PFSK-1 (cell line): ENCODE data around the gene ATG4B.

Source experiments
- FOXP2 ChIP-seq: optimal IDR thresholded peaks from 2 replicates; pipeline ENCODE3; 2011; ENCODE audit warnings: borderline replicate concordance, control low read depth, inconsistent platforms; ENCODE audit not compliant: insufficient read depth; ENCODE audit errors: extremely low read length, extremely low read depth
- POLR2AphosphoS5 ChIP-seq: IDR thresholded peaks from 2 replicates; pipeline ENCODE4 v1.6.1; 2012; ENCODE audit warnings: low read depth, mild to moderate bottlenecking, control low read depth, low read length, moderate library complexity
- SIN3A ChIP-seq: IDR thresholded peaks from 2 replicates; pipeline ENCODE4 v1.6.1; 2012; ENCODE audit warnings: mild to moderate bottlenecking, low read length, moderate library complexity, borderline replicate concordance; ENCODE audit not compliant: insufficient read depth
- TAF1 ChIP-seq: IDR thresholded peaks from 2 replicates; pipeline ENCODE4 v1.6.1; 2012; ENCODE audit warnings: low read length, control low read depth, borderline replicate concordance; ENCODE audit not compliant: insufficient read depth
- TF ChIP-seq, protein P1 (sequence below), 2 experiments: IDR thresholded peaks; 2 replicates each; pipeline versions ENCODE4 v1.6.1 to v1.8.0; 2011 to 2012; ENCODE audit warnings: low read depth in 2 of 2, low read length in 2 of 2, control low read depth in 1 of 2, inconsistent platforms in 1 of 2, mild to moderate bottlenecking in 1 of 2, moderate library complexity in 1 of 2; ENCODE audit not compliant: insufficient read depth in 1 of 2

The ATG4B gene

GRCh38 chr2:241708879-241709278 lies 71.4 kb downstream of the ATG4B start:
- TF ChIP-seq, protein P1, sequence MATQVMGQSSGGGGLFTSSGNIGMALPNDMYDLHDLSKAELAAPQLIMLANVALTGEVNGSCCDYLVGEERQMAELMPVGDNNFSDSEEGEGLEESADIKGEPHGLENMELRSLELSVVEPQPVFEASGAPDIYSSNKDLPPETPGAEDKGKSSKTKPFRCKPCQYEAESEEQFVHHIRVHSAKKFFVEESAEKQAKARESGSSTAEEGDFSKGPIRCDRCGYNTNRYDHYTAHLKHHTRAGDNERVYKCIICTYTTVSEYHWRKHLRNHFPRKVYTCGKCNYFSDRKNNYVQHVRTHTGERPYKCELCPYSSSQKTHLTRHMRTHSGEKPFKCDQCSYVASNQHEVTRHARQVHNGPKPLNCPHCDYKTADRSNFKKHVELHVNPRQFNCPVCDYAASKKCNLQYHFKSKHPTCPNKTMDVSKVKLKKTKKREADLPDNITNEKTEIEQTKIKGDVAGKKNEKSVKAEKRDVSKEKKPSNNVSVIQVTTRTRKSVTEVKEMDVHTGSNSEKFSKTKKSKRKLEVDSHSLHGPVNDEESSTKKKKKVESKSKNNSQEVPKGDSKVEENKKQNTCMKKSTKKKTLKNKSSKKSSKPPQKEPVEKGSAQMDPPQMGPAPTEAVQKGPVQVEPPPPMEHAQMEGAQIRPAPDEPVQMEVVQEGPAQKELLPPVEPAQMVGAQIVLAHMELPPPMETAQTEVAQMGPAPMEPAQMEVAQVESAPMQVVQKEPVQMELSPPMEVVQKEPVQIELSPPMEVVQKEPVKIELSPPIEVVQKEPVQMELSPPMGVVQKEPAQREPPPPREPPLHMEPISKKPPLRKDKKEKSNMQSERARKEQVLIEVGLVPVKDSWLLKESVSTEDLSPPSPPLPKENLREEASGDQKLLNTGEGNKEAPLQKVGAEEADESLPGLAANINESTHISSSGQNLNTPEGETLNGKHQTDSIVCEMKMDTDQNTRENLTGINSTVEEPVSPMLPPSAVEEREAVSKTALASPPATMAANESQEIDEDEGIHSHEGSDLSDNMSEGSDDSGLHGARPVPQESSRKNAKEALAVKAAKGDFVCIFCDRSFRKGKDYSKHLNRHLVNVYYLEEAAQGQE (IDR thresholded peaks at IDR 0.05; ENCODE audit: insufficient read depth in 1 of 2, low read depth in 2 of 2, low read length in 2 of 2): no peak
- TF ChIP-seq POLR2AphosphoS5 (no peak), TAF1 (no peak), FOXP2 (no peak), SIN3A (no peak)

DNA sequence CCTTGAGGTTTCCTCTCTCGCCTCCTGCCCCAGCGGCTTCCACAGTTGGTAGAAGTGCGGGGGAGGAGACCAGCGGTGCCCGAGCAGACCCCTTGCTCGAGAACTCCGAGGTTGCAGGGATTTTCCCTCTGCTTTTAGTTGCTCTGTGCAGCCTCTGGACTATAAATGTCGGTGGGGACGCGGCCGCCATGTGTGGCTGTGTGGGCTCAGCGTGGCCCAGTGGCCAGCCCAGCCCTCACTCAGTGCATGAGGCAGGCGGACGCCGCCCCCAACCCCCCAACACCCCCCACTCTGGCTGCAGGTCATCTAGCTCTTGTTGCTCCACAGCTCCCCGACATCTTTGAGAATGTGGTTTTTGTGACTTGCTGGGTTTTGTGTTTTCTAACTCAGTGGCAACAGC lies 81.6 kb downstream of the ATG4B start:
- TF ChIP-seq FOXP2 (no peak), SIN3A (no peak), TAF1 (no peak), POLR2AphosphoS5 (no peak)
- TF ChIP-seq, protein P1 (IDR thresholded peaks at IDR 0.05; ENCODE audit: insufficient read depth in 1 of 2, low read depth in 2 of 2, low read length in 2 of 2): no peak

- TF ChIP-seq FOXP2: no peak
- TF ChIP-seq POLR2AphosphoS5: no peak
- no peak for TF ChIP-seq SIN3A
- TF ChIP-seq TAF1: no peak
- TF ChIP-seq, protein P1 (IDR thresholded peaks at IDR 0.05; ENCODE audit: insufficient read depth in 1 of 2, low read depth in 2 of 2, low read length in 2 of 2): no peak
Observed at GRCh38 chr2:241720099-241720498, 82.6 kb downstream of the ATG4B start.

GRCh38 chr2:241720560-241720959 lies 83.1 kb downstream of the ATG4B start:
- TF ChIP-seq POLR2AphosphoS5 (no peak), TAF1 (no peak), SIN3A (no peak), FOXP2 (no peak)
- TF ChIP-seq, protein P1 (IDR thresholded peaks at IDR 0.05; ENCODE audit: insufficient read depth in 1 of 2, low read depth in 2 of 2, low read length in 2 of 2): no peak

- TF ChIP-seq, protein P1 (IDR thresholded peaks at IDR 0.05; ENCODE audit: insufficient read depth in 1 of 2, low read depth in 2 of 2, low read length in 2 of 2): no peak
- no peak for TF ChIP-seq POLR2AphosphoS5
- no peak for TF ChIP-seq FOXP2
- TF ChIP-seq TAF1: no peak
- TF ChIP-seq SIN3A: no peak
Observed at GRCh38 chr2:241721852-241722251, 84.4 kb downstream of the ATG4B start.
